Measurements from ENCODE around the gene TRAPPC6A.
A peak's percentile ranks its signal among the peaks of the same experiment; 100 is the strongest.

The TRAPPC6A gene

GRCh38 chr19:45139286-45140143, 38.5 kb downstream of the TRAPPC6A start:
- no peak overlapping the region for H3K4me3 ChIP-seq (ENCODE audit: low read length)
- no peak for DNase-seq (ENCODE audit: low read depth, low spot score)

GRCh38 chr19:45138303-45138751, 39.7 kb downstream of the TRAPPC6A start:
- DNase-seq (ENCODE audit: low read depth, low spot score), result no peak
- no peak overlapping the region for H3K4me3 ChIP-seq (ENCODE audit: low read length)

- no peak for DNase-seq (ENCODE audit: low read depth, low spot score)
- H3K4me3 ChIP-seq (ENCODE audit: low read length), result no peak overlapping the region
Observed at GRCh38 chr19:45137179-45137761, 40.8 kb downstream of the TRAPPC6A start.

- H3K4me3 ChIP-seq (ENCODE audit: low read length), result no peak overlapping the region
- no peak for DNase-seq (ENCODE audit: low read depth, low spot score)
Observed at GRCh38 chr19:45136507-45137178, 41.4 kb downstream of the TRAPPC6A start.

GRCh38 chr19:45135176-45135885, 42.7 kb downstream of the TRAPPC6A start:
- H3K4me3 ChIP-seq (ENCODE audit: low read length), result no peak overlapping the region
- no peak for DNase-seq (ENCODE audit: low read depth, low spot score)

- DNase-seq (ENCODE audit: low read depth, low spot score), result no peak
- H3K4me3 ChIP-seq (ENCODE audit: low read length), result no peak overlapping the region
Observed at GRCh38 chr19:45133661-45134060, 44.4 kb downstream of the TRAPPC6A start.

- no peak overlapping the region for H3K4me3 ChIP-seq (ENCODE audit: low read length)
- no peak for DNase-seq (ENCODE audit: low read depth, low spot score)
Observed at GRCh38 chr19:45130888-45131615, 47.0 kb downstream of the TRAPPC6A start.

- no peak for DNase-seq (ENCODE audit: low read depth, low spot score)
- no peak overlapping the region for H3K4me3 ChIP-seq (ENCODE audit: low read length)
Observed at GRCh38 chr19:45130236-45130635, 47.8 kb downstream of the TRAPPC6A start.

GRCh38 chr19:45128806-45129205, 49.2 kb downstream of the TRAPPC6A start:
- no peak overlapping the region for H3K4me3 ChIP-seq (ENCODE audit: low read length)
- DNase-seq (ENCODE audit: low read depth, low spot score), result no peak

- H3K4me3 ChIP-seq (ENCODE audit: low read length), result no peak overlapping the region
- no peak for DNase-seq (ENCODE audit: low read depth, low spot score)
Observed at GRCh38 chr19:45128146-45128545, 49.9 kb downstream of the TRAPPC6A start.

GRCh38 chr19:45126654-45127053, 51.4 kb downstream of the TRAPPC6A start:
- no peak overlapping the region for H3K4me3 ChIP-seq (ENCODE audit: low read length)
- DNase-seq (ENCODE audit: low read depth, low spot score), result no peak

GRCh38 chr19:45125975-45126493, 52.0 kb downstream of the TRAPPC6A start:
- no peak overlapping the region for H3K4me3 ChIP-seq (ENCODE audit: low read length)
- DNase-seq (ENCODE audit: low read depth, low spot score), result peak; percentile 55

GRCh38 chr19:45125360-45125759, 52.7 kb downstream of the TRAPPC6A start:
- no peak overlapping the region for H3K4me3 ChIP-seq (ENCODE audit: low read length)
- no peak for DNase-seq (ENCODE audit: low read depth, low spot score)

GRCh38 chr19:45124021-45124420, 54.0 kb downstream of the TRAPPC6A start:
- H3K4me3 ChIP-seq (ENCODE audit: low read length), result no peak overlapping the region
- DNase-seq (ENCODE audit: low read depth, low spot score), result no peak

GRCh38 chr19:45123440-45123850, 54.6 kb downstream of the TRAPPC6A start:
- H3K4me3 ChIP-seq (ENCODE audit: low read length), result no peak overlapping the region
- no peak for DNase-seq (ENCODE audit: low read depth, low spot score)

- no peak overlapping the region for H3K4me3 ChIP-seq (ENCODE audit: low read length)
- no peak for DNase-seq (ENCODE audit: low read depth, low spot score)
Observed at GRCh38 chr19:45122832-45123231, 55.2 kb downstream of the TRAPPC6A start.

- DNase-seq (ENCODE audit: low read depth, low spot score), result no peak
- no peak overlapping the region for H3K4me3 ChIP-seq (ENCODE audit: low read length)
Observed at GRCh38 chr19:45121827-45122345, 56.2 kb downstream of the TRAPPC6A start.

- DNase-seq (ENCODE audit: low read depth, low spot score), result no peak
- H3K4me3 ChIP-seq (ENCODE audit: low read length), result no peak overlapping the region
Observed at GRCh38 chr19:45119582-45119981, 58.5 kb downstream of the TRAPPC6A start.

All from Jurkat, Clone E6-1 (cell line).